Neural progenitor cell (in vitro differentiated cells): ENCODE measurements around the gene ME1.
"Not testable (repeated sequence)": the region's sequence is repeated elsewhere in the genome, so short reads cannot be mapped to it uniquely, and the experiment has no call there.

Experiments
- CTCF ChIP-seq: fragments of 200-600 bp; sonication (generic); IDR thresholded peaks from 2 replicates; pipeline ENCODE4 v1.5.1; 2017; ENCODE audit warnings: antibody characterized with exemption, mild to moderate bottlenecking
- EZH2 ChIP-seq: fragments of 200-600 bp; sonication (generic); IDR thresholded peaks from 2 replicates; pipeline ENCODE4 v1.6.1; 2017; ENCODE audit warnings: antibody characterized with exemption, mild to moderate bottlenecking, moderate library complexity
- EZH2phosphoT487 ChIP-seq: fragments of 200-600 bp; sonication (generic); IDR thresholded peaks from 2 replicates; pipeline ENCODE4 v1.6.1; 2017; ENCODE audit warnings: antibody characterized with exemption

- not testable (repeated sequence) for TF ChIP-seq CTCF, EZH2, EZH2phosphoT487
Measured at GRCh38 chr6:83191974-83192373, 238.9 kb downstream of the ME1 start.
